ENCODE data around the gene DNTTIP2.

The DNTTIP2 gene

GRCh38 chr1:93842750-93843500 is 36.1 kb downstream of the DNTTIP2 start:
- Histone ChIP-seq H3K79me2 (ENCODE audit: control insufficient read depth, low read length) (peaks cover 4% of the 10 kb centered on the region), H3K27ac (ENCODE audit: low read depth, low read length) (no peak overlapping the region), H3K4me3 (ENCODE audit: low read length) (no peak overlapping the region), H3K9me3 (ENCODE audit: control insufficient read depth, insufficient read depth, low read length) (no peaks in the 10 kb centered on the region), H3F3A (ENCODE audit: control insufficient read depth, insufficient read depth) (peaks cover under 1% of the 10 kb centered on the region), H3K36me3 (ENCODE audit: control insufficient read depth, low read length) (peaks cover 25% of the 10 kb centered on the region), H4K20me1 (ENCODE audit: control insufficient read depth, insufficient read depth, low read depth, low read length) (no peaks in the 10 kb centered on the region), H3K27me3 (ENCODE audit: control insufficient read depth, low read length) (no peaks in the 10 kb centered on the region), H3K9me2 (replicated peaks; ENCODE audit: control insufficient read depth, low read length) (no peaks in the 10 kb centered on the region), H3K4me2 (ENCODE audit: low read length) (no peak overlapping the region), H3K4me1 (ENCODE audit: control insufficient read depth, low read length) (peaks cover 23% of the 10 kb centered on the region)
- TF ChIP-seq EZH2phosphoT487 (IDR thresholded peaks at IDR 0.05; ENCODE audit: borderline replicate concordance, low read length) (no peak), CTCF (IDR thresholded peaks at IDR 0.05; ENCODE audit: low read depth, low read length, poor library complexity, severe bottlenecking) (no peak)

GRCh38 chr1:93841771-93842170 is 37.2 kb downstream of the DNTTIP2 start:
- H3K4me1 ChIP-seq (ENCODE audit: control insufficient read depth, low read length), result peaks cover 23% of the 10 kb centered on the region
- H3K79me2 ChIP-seq (ENCODE audit: control insufficient read depth, low read length), result peaks cover 4% of the 10 kb centered on the region
- no peaks in the 10 kb centered on the region for H3K27me3 ChIP-seq (ENCODE audit: control insufficient read depth, low read length)
- no peaks in the 10 kb centered on the region for H3K9me3 ChIP-seq (ENCODE audit: control insufficient read depth, insufficient read depth, low read length)
- no peak overlapping the region for H3K4me3 ChIP-seq (ENCODE audit: low read length)
- H3K4me2 ChIP-seq (ENCODE audit: low read length), result no peak overlapping the region
- no peaks in the 10 kb centered on the region for H3F3A ChIP-seq (ENCODE audit: control insufficient read depth, insufficient read depth)
- H3K36me3 ChIP-seq (ENCODE audit: control insufficient read depth, low read length), result peaks cover 29% of the 10 kb centered on the region
- no peaks in the 10 kb centered on the region for H3K9me2 ChIP-seq (replicated peaks; ENCODE audit: control insufficient read depth, low read length)
- H3K27ac ChIP-seq (ENCODE audit: low read depth, low read length), result no peak overlapping the region
- no peak for TF ChIP-seq CTCF (IDR thresholded peaks at IDR 0.05; ENCODE audit: low read depth, low read length, poor library complexity, severe bottlenecking)
- no peak for TF ChIP-seq EZH2phosphoT487 (IDR thresholded peaks at IDR 0.05; ENCODE audit: borderline replicate concordance, low read length)
- no peaks in the 10 kb centered on the region for H4K20me1 ChIP-seq (ENCODE audit: control insufficient read depth, insufficient read depth, low read depth, low read length)

- no peaks in the 10 kb centered on the region for H3K27me3 ChIP-seq (ENCODE audit: control insufficient read depth, low read length)
- H3K36me3 ChIP-seq (ENCODE audit: control insufficient read depth, low read length), result peaks cover 29% of the 10 kb centered on the region
- peaks cover 22% of the 10 kb centered on the region for H3K4me1 ChIP-seq (ENCODE audit: control insufficient read depth, low read length)
- no peak overlapping the region for H3K4me2 ChIP-seq (ENCODE audit: low read length)
- H3K4me3 ChIP-seq (ENCODE audit: low read length), result no peak overlapping the region
- peaks cover 4% of the 10 kb centered on the region for H3K79me2 ChIP-seq (ENCODE audit: control insufficient read depth, low read length)
- no peaks in the 10 kb centered on the region for H3F3A ChIP-seq (ENCODE audit: control insufficient read depth, insufficient read depth)
- no peaks in the 10 kb centered on the region for H4K20me1 ChIP-seq (ENCODE audit: control insufficient read depth, insufficient read depth, low read depth, low read length)
- TF ChIP-seq EZH2phosphoT487 (IDR thresholded peaks at IDR 0.05; ENCODE audit: borderline replicate concordance, low read length) (no peak), CTCF (IDR thresholded peaks at IDR 0.05; ENCODE audit: low read depth, low read length, poor library complexity, severe bottlenecking) (no peak)
- H3K9me3 ChIP-seq (ENCODE audit: control insufficient read depth, insufficient read depth, low read length), result no peaks in the 10 kb centered on the region
- H3K27ac ChIP-seq (ENCODE audit: low read depth, low read length), result no peak overlapping the region
- H3K9me2 ChIP-seq (replicated peaks; ENCODE audit: control insufficient read depth, low read length), result no peaks in the 10 kb centered on the region
Observed at GRCh38 chr1:93840956-93841482, 38.0 kb downstream of the DNTTIP2 start.

Data from DOHH2 (cell line).